Breast epithelium (tissue), 3 donors: ENCODE measurements around the gene CD200R1.

Source experiments
- POLR2A ChIP-seq: fragments of 450-650 bp; IDR thresholded peaks from one replicate; pipeline ENCODE4 v1.6.1; 2016; ENCODE audit warnings: antibody characterized with exemption, mild to moderate bottlenecking, moderate library complexity
- POLR2AphosphoS5 ChIP-seq, 3 donors: sonication (generic); formaldehyde crosslinking; IDR thresholded peaks; one replicate each; pipeline ENCODE4 v1.6.1; 2017; ENCODE audit warnings: antibody characterized with exemption in 3 of 3
- TF ChIP-seq, protein P1 (sequence below), 3 donors: fragments of 450-650 bp; IDR thresholded peaks; one replicate each; pipeline ENCODE4 v1.5.1; 2016 to 2017; ENCODE audit warnings: antibody characterized with exemption in 3 of 3, mild to moderate bottlenecking in 3 of 3, moderate library complexity in 3 of 3

DNA sequence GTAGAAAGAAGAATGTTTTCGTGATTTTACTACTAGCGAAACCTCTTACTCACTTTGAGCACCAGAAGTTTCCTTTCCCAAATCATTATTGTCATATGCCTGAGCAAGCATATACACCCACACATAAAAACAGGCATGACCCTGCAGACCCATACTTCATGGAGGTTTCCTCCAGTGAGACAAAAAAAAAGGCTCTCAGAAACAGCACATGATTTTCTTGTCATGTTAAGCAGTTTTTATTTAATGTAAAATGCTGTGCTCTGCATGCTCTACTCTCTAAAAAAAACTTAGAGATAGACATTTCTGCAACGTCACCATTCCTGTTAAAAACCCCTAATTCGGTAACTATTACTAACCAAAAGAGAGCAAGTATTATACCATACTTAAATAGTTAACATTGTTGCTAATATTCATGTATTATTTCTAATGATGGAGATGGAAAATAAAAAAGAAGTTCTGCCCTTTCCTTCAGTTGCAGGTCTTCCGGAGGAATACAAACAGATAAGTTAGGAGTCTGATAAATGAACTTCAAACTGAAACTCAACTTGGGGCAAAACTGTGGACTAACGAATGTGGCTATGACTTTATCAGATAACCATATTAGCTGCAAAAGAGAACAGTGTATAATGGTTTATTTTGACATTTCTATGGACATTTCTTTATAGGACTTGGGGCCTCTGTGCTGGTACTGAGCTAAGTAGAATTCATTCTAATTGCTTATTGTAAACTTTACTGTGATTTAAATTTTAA is 15.9 kb downstream of the CD200R1 start:
- TF ChIP-seq, protein P1, sequence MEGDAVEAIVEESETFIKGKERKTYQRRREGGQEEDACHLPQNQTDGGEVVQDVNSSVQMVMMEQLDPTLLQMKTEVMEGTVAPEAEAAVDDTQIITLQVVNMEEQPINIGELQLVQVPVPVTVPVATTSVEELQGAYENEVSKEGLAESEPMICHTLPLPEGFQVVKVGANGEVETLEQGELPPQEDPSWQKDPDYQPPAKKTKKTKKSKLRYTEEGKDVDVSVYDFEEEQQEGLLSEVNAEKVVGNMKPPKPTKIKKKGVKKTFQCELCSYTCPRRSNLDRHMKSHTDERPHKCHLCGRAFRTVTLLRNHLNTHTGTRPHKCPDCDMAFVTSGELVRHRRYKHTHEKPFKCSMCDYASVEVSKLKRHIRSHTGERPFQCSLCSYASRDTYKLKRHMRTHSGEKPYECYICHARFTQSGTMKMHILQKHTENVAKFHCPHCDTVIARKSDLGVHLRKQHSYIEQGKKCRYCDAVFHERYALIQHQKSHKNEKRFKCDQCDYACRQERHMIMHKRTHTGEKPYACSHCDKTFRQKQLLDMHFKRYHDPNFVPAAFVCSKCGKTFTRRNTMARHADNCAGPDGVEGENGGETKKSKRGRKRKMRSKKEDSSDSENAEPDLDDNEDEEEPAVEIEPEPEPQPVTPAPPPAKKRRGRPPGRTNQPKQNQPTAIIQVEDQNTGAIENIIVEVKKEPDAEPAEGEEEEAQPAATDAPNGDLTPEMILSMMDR (IDR thresholded peaks at IDR 0.05) = no peak
- TF ChIP-seq POLR2AphosphoS5 (IDR thresholded peaks at IDR 0.05) = no peak
- TF ChIP-seq POLR2A = no peak
